ENCODE data around the gene LAMTOR2. TPM values are rescaled to one million over a fixed set of nuclear protein-coding genes. Genes with fewer than 3 reads are reported as not detected.

LAMTOR2 gene
- total and polyA plus RNA-seq, 9 of the 15 experiments (the other 6 are each of a cell fraction or from before 2014, with no cell fraction given), result 39.0 to 161 (median 74.6) TPM

DNA sequence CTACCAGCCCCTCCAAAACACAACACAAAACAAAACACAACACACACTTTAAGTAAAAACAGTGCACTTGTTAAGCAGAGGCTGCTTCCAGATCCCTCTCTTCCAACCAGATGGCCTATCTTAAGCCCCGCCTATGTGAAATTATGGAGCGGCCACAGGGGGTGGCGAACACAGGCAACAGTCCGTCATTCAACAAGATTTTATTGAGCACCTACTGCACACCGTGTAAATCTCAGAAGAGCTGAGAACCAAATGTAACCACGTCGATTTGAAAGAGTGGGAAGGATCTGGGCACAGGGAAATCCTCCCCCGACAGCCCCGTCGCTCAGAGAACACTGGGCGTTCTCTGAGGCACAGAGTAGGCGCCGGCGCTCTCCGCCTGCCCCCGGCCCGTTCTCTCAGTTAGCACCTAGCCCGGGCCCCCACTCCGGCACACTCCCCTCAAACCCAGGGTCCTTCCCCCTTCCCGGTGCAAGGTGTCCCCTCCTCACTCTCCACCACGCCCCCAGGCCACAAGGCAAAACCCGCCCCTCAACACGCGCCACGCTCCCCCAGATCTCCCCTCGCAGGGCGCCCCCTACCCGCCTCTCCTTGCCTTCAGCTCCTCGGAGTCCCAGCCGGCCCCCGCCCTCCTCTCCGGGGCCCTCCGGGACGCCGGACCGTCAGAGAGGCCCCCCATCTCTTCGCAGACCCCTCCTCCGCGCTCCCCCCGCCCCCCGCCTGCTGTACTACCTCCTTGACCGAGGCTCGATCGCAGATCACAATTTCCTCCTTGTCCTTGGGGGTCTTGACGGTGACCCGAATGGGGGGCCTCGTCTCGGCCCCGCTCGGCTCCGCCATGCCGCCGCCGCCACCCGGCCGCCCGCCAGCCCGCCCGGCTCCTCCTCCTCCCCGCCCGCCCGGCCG lies 1.5 kb upstream of the LAMTOR2 start (continued):
- TF ChIP-seq MIER1 (IDR thresholded peaks at IDR 0.05; ENCODE audit: low read depth), result no peak
- peak; percentile 72; the same call in 1 of the 2 replicates for TF ChIP-seq SMARCA5 (IDR thresholded peaks at IDR 0.05)
- no peak for TF ChIP-seq DNMT1 (IDR thresholded peaks at IDR 0.05)
- TF ChIP-seq, protein P1, sequence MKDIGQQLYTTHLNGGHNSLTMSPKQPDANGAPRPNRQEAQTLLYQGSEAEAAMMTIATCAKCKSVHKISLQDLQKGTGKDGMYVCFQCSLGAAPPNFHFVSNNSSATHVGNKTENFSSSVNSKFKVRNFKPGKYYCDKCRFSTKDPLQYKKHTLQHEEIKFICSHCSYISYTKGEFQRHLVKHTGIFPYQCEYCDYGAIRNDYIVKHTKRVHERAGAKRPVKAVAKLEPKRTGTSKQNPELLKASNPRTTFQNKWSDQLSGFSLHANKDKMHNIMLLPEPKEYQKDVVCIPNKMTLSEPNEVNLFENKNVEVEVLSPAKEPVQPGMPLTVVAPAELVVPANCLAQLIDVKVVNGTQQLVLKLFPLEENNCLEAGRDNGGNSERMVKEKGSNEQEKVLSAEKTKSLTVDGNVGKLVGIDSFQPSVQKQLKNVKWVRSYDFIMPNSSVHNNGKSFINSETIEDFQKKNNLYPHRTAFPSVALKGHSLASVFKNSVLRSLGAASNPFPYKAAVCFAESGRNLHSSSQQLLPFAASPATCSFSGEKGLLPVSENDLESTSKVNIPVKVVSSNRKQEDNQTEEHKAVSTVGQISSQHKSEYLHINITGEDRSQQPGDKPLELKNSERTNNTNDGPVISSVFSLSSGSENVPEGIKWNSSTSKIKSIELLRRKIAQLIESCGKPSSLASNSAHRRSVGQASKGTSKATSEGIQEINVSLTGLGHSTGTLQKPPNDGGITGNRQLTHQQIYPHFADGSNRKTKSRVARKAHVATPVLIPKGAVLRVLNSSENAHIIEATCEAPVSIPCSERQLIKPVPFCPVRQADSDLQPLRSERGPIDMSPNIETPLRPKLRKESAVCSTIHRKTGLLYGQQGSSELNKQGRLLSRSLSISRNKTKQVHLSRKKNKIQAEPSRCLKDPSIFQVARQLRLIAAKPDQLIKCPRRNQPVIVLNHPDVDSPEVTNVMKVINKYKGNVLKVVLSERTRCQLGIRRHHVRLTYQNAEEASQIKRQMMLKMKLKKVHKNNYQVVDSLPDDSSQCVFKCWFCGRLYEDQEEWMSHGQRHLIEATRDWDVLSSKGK (CRISPR knock-in tag; IDR thresholded peaks at IDR 0.05), result no peak
- TF ChIP-seq SIN3A (IDR thresholded peaks at IDR 0.05; ENCODE audit: borderline replicate concordance in 2 of 2, control insufficient read depth in 1 of 2, low read depth in 2 of 2, low read length in 2 of 2), result peak in 1 of 2 experiments; percentile 70; a peak in 2 of 4 replicates
- TF ChIP-seq HDAC2 (IDR thresholded peaks at IDR 0.05), result peak; percentile 89
- no peak for TF ChIP-seq TAL1 (IDR thresholded peaks at IDR 0.05)
- no peak for TF ChIP-seq FOXA3 (CRISPR knock-in tag; conservative IDR thresholded peaks at IDR 0.05 in 1 of 2, IDR thresholded peaks at IDR 0.05 in 1 of 2)
- TF ChIP-seq MYC (IDR thresholded peaks at IDR 0.05; ENCODE audit: low read depth, low read length), result peak; percentile 86
- no peak for TF ChIP-seq MYC (CRISPR knock-in tag; IDR thresholded peaks at IDR 0.05; ENCODE audit: borderline replicate concordance, low read depth)
- TF ChIP-seq ZNF583 (CRISPR knock-in tag; IDR thresholded peaks at IDR 0.05), result no peak
- 0 out of 2 replicates have a peak, but pooled peaks have one; percentile 12 for TF ChIP-seq SOX6 (IDR thresholded peaks at IDR 0.05)
- peak; percentile 70; the same call in 1 of the 2 replicates for TF ChIP-seq ZNF511 (CRISPR knock-in tag; IDR thresholded peaks at IDR 0.05)
- TF ChIP-seq, protein P2, sequence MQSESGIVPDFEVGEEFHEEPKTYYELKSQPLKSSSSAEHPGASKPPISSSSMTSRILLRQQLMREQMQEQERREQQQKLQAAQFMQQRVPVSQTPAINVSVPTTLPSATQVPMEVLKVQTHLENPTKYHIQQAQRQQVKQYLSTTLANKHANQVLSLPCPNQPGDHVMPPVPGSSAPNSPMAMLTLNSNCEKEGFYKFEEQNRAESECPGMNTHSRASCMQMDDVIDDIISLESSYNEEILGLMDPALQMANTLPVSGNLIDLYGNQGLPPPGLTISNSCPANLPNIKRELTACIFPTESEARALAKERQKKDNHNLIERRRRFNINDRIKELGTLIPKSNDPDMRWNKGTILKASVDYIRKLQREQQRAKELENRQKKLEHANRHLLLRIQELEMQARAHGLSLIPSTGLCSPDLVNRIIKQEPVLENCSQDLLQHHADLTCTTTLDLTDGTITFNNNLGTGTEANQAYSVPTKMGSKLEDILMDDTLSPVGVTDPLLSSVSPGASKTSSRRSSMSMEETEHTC (IDR thresholded peaks at IDR 0.05), result no peak
- no peak for TF ChIP-seq FOXJ3 (CRISPR knock-in tag; IDR thresholded peaks at IDR 0.05)
- TF ChIP-seq, protein P3, sequence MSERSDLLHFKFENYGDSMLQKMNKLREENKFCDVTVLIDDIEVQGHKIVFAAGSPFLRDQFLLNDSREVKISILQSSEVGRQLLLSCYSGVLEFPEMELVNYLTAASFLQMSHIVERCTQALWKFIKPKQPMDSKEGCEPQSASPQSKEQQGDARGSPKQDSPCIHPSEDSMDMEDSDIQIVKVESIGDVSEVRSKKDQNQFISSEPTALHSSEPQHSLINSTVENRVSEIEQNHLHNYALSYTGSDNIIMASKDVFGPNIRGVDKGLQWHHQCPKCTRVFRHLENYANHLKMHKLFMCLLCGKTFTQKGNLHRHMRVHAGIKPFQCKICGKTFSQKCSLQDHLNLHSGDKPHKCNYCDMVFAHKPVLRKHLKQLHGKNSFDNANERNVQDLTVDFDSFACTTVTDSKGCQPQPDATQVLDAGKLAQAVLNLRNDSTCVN (CRISPR knock-in tag; IDR thresholded peaks at IDR 0.05), result 0 out of 2 replicates have a peak, but pooled peaks have one; percentile 55
- TF ChIP-seq CHD2 (IDR thresholded peaks at IDR 0.05; ENCODE audit: low read depth, low read length), result no peak
